NAMALWA (cell line): Measurements from ENCODE around the gene STK38L.

Experiments
- DNase-seq: peaks from one replicate; pipeline ENCODE4 v3.0.0-alpha.2; 2015; ENCODE audit warnings: low spot score

The STK38L gene

GRCh38 chr12:27351476-27351875, 107.4 kb downstream of the STK38L start:
- DNase-seq = no peak

GRCh38 chr12:27355486-27355885, 111.4 kb downstream of the STK38L start:
- DNase-seq = no peak

DNA sequence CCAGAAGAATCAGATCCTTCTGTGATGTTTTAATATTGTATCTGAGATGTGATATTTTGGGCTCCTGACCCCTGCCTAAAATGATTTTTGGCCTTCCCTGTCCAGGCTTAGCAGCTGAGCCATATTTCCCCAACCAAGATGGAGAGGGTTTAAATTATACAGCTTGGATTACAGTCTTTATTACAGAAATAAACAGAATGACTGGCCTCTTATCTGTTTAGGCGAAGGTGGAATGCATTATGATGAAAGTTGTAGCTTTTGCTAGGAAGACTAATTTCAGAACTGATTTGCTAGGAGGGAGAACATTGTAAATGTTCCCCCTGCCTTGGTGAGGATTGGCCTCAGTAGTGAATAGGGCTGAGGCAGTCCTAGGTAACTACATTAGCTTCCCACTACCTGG, 111.9 kb downstream of the STK38L start:
- no peak for DNase-seq

DNA sequence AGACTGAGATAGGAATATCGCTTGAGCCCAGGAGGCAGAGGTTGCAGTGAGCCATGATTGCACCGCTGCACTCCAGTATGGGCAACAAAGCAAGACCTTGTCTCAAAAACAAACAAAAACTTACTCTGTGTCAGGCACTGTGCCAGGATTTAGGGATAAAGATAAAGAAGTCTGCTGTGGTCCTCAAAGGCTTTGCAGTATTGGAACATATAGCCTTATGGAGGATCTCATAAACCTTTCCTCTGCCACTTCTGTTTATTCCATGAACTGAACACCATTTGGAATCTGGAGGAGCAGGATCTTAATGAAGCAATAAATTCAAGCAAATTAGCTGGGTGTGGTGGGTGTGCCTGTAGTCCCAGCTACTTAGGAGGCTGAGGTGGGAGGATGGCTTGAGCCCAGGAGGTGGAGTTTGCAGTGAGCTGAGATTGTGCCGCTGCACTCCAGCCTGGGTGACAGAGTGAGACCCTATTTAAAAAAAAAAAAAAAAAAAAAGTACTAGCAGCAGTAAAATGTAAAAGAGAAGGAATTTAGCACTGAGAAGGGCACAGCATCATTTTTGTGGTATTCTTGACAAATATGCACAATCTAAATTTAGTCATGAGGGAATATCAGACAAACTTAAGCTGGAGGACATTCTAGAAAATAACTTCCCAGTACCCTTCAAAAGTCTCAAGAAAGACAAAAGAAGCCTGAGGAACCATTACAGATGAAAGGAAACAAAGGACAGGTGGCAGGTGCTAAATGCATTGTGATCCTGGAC, 115.7 kb downstream of the STK38L start:
- no peak for DNase-seq

GRCh38 chr12:27361372-27361771, 117.3 kb downstream of the STK38L start:
- no peak for DNase-seq

DNA sequence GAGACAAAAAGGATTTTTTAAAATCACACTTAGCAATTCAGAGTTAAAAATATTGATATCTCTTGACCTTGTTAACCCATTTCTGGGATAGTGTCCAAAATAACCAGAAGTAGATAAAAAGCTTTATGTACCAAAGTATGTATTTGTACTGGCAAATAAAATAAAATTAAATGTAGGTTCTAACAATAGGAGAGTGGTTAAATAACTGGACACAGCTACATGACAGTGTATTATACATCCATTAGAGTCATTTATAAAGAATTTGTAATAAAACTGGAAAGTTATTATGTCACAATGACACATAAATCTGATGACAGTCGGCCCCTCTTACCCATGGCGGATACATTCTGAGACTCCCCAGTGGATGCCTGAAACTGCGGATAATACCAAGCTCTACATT, 122.5 kb downstream of the STK38L start:
- DNase-seq = no peak

DNA sequence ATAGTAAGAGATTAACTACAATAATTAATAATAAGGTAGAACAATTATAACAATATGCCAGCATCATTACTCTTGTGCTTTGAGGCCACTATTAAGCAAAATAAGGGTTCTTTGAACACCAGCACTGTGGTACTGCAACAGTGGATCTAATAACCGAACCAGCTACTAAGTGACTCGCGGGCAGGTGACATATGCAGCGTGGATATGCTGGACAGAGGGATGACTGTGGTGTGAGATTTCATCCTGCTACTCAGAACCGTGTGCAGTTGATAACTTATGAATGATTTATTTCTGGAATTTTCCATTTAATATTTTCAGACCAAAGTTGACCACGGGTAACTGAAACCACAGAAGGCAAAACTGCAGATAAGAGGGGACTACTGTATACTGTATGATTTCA, 123.0 kb downstream of the STK38L start:
- no peak for DNase-seq
